Muscle of arm (tissue), 12 donors: ENCODE measurements around the gene ZNF385C. TPM values are rescaled to one million over a fixed set of nuclear protein-coding genes. Genes with fewer than 3 reads are reported as not detected.

Source experiments
- DNase-seq: peaks from one replicate; pipeline ENCODE4 v3.0.0-alpha.2; 2013
- polyA plus RNA-seq, 12 donors: library from polyadenylated mRNA; unstranded; fragments of 120-200 nt; gene quantifications; one replicate each; pipeline ENCODE4 v1.2.1, GENCODE V29; 2013; ENCODE audit not compliant: insufficient read length in 12 of 12

The ZNF385C gene
- polyA plus RNA-seq, 12 donors = 4.1 to 12.2 (median 6.5) TPM; not detected in 2

DNA sequence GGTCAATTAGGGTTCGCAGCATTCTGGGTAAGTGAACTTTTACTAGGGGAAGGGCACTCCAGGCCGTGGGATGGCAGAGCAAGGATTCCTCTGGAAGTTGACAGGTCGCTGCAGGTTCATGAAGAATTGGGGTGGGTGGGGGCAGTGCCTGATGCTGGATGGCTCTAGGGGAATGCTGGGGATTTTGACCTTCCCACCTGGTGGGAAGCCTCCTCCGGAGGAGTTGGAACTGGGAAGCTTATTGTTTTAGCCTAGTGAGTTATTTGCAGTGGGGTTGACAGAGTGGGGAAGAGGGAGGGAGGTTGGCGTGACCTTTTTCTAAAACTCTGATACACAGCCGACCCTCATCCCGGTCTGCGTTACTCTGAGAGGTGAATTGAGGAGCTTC, 47.3 kb downstream of the ZNF385C start:
- DNase-seq = no peak

DNA sequence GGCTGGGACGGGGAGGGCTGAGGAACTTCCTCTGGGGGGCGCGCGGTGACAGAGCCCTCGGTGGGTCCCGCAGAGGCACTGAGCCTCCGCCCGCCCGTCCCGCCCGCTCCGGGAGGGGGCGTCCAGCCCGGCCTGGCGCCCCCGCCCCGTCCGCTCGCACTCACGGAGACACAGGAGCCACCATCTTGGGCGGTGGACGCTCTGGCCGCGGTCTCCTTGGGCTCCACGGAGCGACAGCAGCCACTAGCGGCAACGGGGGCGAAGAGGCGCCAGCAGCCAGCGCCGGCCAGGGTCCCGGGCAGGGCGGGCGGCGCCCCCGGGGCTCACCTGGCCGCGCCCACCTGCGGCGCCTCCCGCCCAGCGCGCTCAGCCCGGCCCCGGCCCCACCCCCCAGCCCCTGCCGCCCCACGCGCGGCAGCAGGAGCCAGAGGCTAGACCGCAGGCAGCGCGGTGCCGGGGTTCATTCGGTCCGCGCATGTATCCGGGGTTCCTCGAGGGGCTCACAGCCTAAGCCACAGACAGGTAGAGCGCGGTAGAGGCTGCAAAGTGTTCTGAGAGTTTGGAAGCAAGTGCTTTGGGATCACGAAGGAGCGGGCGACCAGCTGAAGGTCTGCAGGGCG, 47.8 kb downstream of the ZNF385C start, which contains the start of gene C17orf113:
TSS of gene C17orf113 (minus strand) at position 209 of the 620 bp plus-strand sequence. CDS start 7,225 bp downstream, outside the sequence.
- peak; percentile 41 for DNase-seq

DNA sequence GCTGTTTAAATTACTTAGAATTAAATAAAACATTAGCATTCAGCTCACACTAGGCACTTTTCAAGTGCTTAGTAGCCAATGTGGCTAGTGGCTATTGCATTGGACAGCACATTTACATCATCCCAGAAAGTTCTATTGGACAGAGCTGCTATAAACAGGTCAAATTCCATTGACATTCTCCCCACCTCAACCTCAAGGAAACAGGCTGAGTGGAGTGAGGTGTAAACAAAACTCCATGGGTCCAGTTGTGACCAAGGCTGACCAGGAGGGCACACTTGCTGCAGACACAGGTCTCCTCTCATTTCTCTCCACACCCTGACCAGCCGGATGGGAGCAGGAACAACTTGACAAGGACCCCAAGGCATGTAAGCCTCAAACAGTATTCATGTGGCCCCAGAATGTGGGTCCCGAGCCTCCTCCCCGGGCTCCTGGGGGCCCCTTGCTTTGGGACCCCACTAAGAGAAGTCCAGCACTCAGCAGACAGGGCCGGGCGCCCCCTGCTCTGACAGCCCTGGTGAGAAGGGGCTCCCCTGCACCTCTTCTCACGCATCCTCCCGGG, 48.4 kb downstream of the ZNF385C start:
- DNase-seq = no peak

DNA sequence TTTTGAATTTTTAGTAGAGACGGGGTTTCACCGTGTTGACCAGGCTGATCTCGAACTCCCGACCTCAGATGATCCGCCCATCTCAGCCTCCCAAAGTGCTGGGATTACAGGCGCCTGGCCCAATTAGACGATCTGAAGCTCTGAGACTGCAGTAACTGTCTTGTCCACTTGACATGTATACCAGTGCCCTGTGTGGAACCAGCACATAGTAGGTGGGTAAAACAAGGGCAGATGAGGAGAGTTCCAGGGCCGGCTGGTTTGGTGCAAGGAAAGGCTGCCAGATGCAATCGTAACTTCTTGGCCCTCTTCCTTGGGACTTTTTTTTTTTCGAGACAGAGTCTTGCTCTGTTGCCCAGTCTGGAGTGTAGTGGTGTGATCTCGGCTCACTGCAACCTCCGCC, 50.9 kb downstream of the ZNF385C start:
- no peak for DNase-seq

DNA sequence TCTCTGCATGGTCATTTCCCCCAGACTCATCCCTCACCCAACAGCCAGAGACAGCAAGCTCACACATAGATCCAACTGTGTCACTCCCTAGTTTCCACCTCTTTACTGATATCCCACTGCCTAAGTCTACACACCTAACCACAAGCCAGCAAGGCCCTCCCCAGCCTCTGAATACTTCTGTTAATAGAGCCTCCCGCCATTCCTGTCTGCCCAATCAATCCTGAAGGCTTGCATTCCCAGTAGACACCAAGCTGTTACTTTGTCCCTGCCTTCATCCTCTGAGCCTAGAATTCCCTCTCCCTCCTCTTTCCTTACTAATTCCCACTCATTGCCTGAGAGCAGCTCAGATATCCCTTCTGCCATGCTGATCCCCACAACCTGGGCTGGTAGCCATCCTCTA, 52.6 kb downstream of the ZNF385C start:
- DNase-seq = no peak

DNA sequence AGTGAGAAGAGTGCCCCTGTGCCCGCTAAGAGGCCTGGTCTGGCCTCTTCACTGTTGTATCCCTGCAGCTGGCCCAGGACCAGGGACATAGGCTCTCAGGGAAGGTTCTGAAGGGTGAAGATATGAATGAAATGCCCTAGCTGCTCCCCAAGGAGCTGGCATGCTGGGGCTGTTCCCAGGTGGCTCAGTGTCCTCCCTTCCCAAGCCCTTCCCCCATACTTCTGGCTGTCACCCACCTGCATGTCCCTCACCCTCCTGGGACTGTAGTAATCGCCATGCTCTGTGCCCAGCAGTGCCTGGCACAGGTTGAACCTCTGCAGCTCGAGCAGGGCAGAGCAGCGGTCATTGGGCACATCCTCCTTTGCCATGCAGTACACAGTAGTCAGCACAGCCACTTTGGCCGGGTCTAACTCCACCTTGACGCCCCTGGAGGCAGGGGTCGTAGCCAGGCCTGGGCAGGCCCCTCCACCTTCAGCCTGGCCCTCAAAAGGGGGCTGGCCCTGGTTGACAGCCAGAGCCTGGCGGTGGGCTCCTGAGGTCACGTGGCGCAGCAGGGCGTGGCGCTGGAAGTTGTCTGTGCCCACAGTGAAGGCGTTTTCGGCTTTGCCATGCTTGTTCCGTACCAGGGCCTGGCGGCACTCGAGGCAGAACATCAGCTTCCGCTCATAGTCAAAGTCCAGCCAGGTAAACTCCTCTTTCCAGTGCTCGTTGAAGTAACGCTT, 55.5 kb downstream of the ZNF385C start:
- no peak for DNase-seq

DNA sequence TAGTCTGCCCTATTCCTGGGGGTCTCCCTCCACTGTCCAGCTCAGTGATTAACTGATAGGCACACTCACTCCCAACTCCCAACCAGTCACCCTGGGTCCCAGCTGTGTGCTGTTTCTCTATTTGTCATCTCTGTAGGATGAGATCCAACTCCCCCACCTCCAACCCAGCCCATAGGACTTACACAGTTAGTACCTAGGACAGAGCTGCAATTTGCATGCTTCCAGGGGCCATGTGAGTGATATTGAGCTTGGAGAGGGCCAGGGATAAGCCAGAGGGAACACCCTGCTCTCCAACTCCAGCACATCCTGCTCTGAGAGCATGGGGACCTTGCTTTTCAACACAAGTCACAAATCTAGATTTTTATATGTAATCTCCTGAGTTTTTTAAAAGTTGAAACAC, 56.7 kb downstream of the ZNF385C start:
- no peak for DNase-seq

DNA sequence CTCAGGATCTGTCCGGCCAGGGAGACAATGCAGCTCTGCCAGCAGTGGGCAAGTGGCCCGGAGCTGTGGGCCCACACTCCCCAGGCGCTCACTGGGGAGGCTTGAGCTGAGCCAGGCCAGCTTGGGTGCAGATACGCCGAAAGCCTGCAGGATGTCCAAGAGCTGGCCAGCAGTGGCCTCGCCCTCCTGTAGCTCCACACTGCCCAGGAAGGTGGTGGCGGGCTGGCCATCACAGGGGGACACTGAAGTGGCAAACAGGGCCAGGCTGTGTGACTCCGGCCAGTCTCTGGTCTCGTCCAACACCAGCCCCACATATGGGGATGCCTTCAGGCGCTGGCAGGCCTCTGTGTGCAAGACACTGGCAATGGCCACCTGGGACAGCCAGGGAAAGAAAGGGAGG, 57.5 kb downstream of the ZNF385C start:
- DNase-seq = no peak

DNA sequence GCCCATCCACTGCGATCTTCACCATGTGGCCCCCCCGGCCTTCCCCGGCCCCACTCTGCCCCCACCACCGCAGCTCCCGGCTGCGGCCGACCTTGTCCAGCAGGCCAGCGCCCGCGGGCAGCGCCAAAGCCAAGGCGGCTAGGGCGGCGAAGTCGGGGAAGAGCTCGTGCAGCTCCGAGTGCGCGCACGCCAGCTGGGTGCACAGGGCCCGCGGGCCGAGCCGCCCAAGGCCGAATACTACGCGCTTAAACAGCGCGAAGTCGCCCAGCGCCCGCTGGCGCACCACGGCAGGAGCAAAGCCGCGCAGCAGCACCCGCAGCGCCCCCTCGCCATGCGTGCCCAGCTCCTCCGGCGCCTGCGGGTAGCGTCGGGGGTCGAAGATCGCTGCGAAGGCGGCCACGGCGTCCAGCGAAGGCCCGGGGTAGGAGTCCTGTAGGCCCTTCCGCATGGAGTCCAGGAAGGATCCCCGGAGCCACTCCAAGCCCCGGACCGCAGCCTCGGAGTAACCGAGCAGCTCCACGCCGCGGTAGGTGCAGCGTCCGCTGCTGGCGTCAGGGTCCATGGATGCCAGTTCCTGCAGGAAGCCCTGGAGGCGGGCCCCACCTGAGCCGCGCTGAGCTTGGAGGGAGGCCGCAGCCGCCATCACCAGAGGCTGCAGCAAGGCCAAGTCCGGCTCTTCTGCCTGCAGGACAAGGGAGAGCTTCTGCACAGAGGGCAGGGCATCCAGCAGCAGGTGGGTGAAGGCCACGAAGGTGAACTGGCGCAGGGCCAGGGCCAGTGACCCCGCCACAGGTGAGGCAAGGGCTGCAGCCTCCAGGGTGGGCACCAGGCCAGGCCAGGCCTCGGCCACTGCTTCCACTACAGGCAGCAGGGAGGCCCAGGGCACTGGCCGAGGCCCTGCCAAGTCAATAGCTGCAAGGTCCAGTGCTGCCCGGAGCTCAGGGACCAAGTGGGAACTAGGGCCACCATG, 58.2 kb downstream of the ZNF385C start:
- DNase-seq = no peak

DNA sequence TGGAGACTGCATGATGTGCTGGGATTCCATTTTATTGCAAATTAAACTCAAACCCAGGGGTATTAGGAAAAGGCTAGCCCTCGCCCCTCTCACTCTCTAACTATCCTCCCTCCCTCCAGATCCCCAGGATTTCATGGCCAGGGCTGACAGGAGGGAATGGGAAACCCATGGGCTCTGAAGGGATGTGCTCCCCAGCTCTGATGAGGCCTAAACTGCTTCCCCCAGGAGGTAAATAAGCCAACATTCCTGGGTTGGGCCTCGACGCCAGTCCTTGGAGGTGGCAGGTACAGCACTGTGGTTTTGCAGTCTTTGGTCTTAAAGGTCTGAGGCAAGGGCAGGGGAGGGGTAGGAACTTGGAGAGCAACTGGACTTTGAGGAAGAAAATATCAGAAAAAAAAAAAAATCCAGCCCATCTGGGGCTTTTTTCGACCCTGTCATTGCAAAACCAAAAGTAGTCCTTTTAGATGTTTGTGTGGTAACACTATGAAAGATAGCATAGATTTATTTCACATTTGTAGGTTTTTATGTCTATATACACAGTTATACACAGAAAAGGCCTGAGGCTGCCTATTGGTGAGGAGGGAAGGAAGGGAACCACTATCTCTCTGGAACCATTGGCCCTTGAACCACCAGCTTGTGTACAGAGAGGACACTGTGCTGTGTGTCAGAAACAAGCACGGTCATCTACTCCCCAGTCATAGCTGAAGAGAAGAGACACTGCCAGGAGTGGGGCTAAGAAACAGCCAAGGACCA, 59.9 kb downstream of the ZNF385C start:
- DNase-seq = no peak

DNA sequence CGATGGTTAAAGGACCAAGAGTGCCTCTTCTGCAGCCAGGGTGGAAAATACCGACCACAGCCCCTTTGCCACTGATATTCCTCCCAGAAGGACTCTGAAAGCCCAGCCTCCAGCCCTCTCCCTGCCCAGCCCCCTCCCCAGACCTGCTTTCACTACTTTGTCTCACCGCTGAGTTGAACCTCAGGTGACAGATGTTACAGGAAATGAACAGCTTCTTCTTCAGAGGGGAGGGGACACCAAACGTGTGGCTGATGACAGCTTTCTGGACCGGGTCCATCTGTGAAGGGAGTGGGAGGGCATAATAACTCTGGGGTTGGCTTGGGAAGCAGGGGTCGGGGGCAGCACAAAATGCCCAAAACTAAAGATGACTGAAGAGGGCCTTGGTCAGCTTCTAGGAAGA, 64.2 kb downstream of the ZNF385C start:
- no peak for DNase-seq

DNA sequence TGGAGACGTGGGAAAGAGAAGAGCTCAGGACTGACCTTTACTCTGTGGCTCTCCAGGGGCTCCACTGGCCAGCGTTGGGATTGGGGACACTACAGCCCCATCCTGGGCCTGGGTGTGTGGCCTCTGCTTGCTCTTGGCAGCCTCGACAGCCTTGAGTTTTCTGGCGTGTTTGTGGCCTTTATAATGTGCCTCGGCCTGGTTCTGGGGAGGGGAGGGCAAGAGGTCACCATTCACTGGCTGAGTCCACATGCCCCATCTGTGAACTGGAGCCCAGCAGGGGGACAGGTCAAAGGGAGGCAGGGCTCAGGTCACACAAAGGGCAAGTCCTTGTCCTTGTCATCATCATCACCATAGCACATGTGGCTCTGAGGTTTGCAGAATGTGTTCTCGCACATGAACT, 66.7 kb downstream of the ZNF385C start:
- no peak for DNase-seq

DNA sequence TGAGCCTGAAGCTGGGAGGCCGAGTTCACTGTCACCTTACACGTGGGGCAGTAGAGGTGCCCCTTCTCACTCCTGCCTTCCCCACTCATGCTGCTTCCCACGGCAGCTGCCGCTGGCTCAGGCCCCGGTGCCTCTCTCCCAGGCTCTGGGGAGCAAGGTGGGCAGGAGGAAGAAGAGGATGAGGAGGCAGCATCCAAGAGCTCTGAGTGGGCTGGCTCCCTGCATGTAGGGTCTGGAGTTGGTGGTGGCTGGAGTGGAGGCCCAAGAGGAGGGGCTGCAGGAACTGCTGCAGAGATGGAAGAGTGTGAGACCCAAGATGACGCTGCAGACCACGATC, 69.5 kb downstream of the ZNF385C start:
- DNase-seq = no peak

DNA sequence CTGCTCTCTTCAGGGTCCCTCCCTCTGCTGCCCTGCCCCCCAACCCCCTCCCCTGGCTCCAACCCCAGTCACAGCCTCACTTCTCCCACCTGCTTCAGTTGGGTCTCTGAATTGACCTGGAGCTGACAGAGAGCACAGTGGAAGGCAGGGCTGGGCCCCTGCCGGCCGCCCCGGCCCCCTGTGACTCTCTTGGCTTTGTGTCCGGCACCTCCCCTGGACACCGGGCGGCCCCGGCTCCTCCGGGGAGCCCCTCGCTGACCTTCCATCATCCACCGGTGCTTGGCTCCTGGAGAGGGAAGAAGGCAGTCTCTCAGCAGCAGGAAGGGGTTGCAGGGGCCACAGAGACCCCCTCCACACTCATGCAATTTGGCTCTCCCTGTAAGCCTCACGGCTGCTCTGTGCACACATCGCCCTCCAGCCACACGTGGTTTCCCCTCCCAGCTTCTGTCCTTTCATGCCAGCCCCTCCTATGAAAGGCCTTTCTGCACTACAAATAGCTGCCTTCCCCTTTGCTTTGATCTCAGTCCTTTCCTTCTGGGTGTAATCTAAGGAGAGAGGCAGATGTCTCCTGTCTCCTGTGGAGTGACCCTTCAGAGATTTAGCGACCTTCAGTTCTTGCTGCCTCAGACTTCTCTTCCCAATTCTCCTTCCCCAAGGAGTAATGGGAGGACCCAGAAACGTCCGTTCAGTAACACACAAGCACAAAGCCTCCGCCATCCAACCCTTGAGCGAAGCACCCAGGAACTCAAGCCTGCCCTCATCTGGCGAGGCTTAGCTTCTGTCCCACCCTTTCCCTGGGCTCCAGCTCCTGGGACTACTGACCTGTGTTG, 70.1 kb downstream of the ZNF385C start:
- no peak for DNase-seq

DNA sequence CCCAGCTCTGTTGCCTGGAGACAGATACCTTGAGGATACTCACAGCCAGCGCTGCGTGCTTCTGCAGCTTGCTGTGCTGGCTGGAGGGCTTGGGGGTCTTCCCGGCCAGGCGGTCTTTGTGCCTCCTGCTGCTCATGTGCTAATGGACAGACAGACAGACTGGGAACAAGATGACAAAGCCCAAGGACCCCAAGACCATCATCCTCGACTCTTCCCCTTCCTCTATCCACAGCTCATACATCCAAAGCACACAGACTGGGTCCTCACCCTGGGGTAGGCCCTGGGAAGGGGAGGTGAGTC, 70.7 kb downstream of the ZNF385C start:
- no peak for DNase-seq

DNA sequence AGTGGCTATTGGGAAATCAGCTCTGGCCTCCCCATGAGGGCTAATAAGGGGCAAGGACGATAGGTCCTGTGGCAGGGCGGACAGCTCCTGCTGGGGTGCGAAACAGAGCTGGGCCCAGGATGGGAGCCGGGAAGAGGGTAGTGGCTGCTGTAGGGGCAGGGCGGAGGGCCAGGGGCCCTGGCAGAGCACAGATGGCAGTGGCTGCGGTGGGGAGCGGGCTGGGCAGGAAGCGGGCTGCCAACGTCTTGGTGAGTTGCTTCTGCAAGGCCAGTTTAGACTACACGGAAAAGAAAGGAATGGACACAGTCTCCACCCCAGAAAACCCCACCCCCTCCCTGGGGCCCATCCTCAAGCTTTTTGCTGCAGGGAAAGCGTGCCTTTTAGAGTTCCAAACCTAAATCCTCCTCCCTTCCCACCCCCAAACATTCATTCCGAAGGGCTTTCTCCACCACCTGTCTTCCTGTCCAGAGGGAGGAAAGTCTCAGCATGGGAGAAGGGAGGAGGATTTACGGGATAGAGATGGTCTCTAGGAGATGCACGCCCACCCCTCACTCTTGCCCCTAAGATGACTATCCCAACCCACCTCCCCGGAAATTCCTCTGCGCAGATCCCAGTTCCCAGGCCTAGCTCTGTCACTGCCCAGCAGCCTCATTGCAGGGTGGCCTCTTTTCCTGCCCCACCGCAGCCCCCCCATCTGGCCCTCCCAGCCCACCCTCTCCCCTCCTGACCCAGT, 71.2 kb downstream of the ZNF385C start:
- no peak for DNase-seq

DNA sequence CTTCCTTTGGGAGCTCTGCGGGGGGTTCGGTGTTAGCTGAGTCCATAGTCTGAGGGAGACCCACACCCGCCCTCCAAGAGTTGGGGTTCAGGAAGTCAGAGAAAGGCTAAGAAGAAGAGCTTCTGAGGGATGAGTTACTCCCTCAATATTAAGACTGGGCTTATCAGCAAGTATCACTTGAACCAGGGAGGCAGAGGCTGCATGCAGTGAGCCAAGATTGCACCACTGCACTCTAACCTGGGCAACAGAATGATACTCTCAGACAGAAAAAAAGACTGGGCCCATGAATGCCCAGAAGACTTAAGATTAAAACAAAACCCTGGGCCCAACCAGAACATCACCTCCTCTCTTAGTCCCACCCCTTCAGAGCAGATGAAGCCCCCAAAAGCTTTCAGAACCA, 72.3 kb downstream of the ZNF385C start:
- DNase-seq = no peak

DNA sequence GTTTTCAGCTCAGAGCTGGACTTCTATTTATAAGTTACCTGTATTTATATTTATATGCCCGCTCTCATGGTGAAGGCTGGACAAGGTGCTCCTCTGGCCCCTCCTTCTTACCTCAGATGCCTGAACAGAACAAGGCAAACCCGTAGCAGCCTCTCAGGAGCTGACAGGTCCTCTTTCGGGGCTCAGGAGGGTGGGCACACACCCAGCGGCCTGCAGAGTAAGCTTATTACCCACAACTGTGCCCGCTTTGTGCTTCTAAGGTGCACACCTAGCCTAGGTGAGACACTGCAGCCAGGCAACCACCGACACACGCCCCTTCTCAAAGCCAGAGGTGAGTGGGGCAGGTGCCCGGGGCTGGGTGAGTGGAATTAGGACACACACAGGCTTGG, 73.1 kb downstream of the ZNF385C start:
- DNase-seq = no peak

DNA sequence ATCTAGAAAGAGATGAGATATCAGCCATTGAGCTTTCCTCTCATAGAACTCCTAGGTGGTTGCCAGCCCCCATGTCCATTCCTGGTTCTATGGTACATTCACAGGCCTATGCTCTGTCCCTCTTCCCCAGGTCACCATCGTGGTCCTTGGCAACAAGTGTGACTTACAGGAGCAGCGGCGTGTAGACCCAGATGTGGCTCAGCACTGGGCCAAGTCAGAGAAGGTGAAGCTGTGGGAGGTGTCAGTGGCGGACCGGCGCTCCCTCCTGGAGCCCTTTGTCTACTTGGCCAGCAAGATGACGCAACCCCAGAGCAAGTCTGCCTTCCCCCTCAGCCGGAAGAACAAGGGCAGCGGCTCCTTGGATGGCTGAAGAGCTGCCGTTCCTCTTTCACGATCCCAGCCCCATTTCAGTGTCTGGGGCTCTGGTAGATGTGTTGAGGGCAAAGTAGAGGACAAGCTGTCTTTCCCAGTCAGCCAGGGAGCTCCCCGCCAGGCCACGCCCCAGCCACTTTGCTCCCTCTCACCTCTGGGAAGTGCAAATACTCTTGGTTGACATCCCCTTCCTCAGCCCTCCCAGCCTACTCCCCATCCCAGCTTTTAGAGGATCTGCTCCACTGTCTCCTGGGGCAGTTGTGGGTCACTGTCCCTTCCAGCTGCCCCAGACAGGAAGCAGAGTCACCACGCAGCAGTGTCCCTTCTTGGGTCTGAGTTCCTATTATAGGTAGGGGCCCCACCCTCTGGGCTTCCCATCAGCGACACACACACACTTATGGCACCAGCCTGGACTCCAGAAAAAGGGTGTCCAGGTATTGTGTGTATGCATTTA, 74.5 kb downstream of the ZNF385C start:
- DNase-seq = no peak
